Neutrophil (primary cell): ENCODE measurements around the gene SPON1.

Experiments used
- H3K27ac ChIP-seq: fragments of 200-600 bp; sonication (generic); 2 replicates; pipeline ENCODE4 v1.5.1; 2016; ENCODE audit warnings: mild to moderate bottlenecking, moderate library complexity
- H3K27me3 ChIP-seq: fragments of 200-600 bp; sonication (generic); 2 replicates; pipeline ENCODE4 v1.6.0; 2016; ENCODE audit warnings: mild to moderate bottlenecking
- H3K36me3 ChIP-seq: fragments of 200-600 bp; sonication (generic); 2 replicates; pipeline ENCODE4 v1.5.1; 2017
- H3K4me1 ChIP-seq, 2 experiments: fragments of 200-600 bp in 1 of 2; sonication (generic) in 1 of 2; 1 replicate in 1 of 2; 2 replicates in 1 of 2; pipeline versions ENCODE4 v1.5.1 to v1.6.1; 2013 to 2016; ENCODE audit warnings: low read depth in 1 of 2, low read length in 1 of 2, mild to moderate bottlenecking in 1 of 2, moderate library complexity in 1 of 2; ENCODE audit not compliant: control insufficient read depth in 1 of 2, insufficient read depth in 1 of 2
- H3K4me3 ChIP-seq, 2 experiments: fragments of 200-600 bp in 1 of 2; sonication (generic) in 1 of 2; 1 replicate in 1 of 2; 2 replicates in 1 of 2; pipeline ENCODE4 v1.5.1; 2013 to 2016; ENCODE audit warnings: low read depth in 1 of 2, low read length in 1 of 2, mild to moderate bottlenecking in 1 of 2, moderate library complexity in 1 of 2
- H3K9me3 ChIP-seq: fragments of 200-600 bp; sonication (generic); 2 replicates; pipeline ENCODE4 v1.5.1; 2016
- CTCF ChIP-seq: fragments of 200-600 bp; sonication (generic); IDR thresholded peaks from 2 replicates; pipeline ENCODE4 v1.5.1; 2016; ENCODE audit warnings: antibody characterized with exemption

SPON1 gene

GRCh38 chr11:14186046-14186775 is 223.7 kb downstream of the SPON1 start:
- no peaks in the 10 kb centered on the region for H3K9me3 ChIP-seq
- no peak overlapping the region for H3K4me3 ChIP-seq
- no peak overlapping the region for H3K27ac ChIP-seq
- TF ChIP-seq CTCF = no peak
- H3K36me3 ChIP-seq = no peaks in the 10 kb centered on the region
- no peaks in the 10 kb centered on the region for H3K4me1 ChIP-seq
- H3K27me3 ChIP-seq = no peaks in the 10 kb centered on the region

- Histone ChIP-seq H3K27me3 (no peaks in the 10 kb centered on the region), H3K36me3 (no peaks in the 10 kb centered on the region), H3K9me3 (no peaks in the 10 kb centered on the region), H3K4me1 (no peaks in the 10 kb centered on the region), H3K27ac (no peak overlapping the region), H3K4me3 (no peak overlapping the region)
- TF ChIP-seq CTCF = no peak
Observed at GRCh38 chr11:14189874-14190273, 227.4 kb downstream of the SPON1 start.

- Histone ChIP-seq H3K4me3 (no peak overlapping the region), H3K27ac (no peak overlapping the region), H3K4me1 (no peaks in the 10 kb centered on the region), H3K36me3 (no peaks in the 10 kb centered on the region), H3K27me3 (no peaks in the 10 kb centered on the region), H3K9me3 (no peaks in the 10 kb centered on the region)
- no peak for TF ChIP-seq CTCF
Observed at GRCh38 chr11:14190992-14191778, 228.7 kb downstream of the SPON1 start.

GRCh38 chr11:14193644-14194043 is 231.1 kb downstream of the SPON1 start:
- Histone ChIP-seq H3K4me1 (no peaks in the 10 kb centered on the region), H3K27me3 (no peaks in the 10 kb centered on the region), H3K9me3 (no peaks in the 10 kb centered on the region), H3K36me3 (no peaks in the 10 kb centered on the region), H3K27ac (no peak overlapping the region), H3K4me3 (no peak overlapping the region)
- no peak for TF ChIP-seq CTCF

- no peaks in the 10 kb centered on the region for H3K9me3 ChIP-seq
- no peaks in the 10 kb centered on the region for H3K36me3 ChIP-seq
- H3K4me1 ChIP-seq = no peaks in the 10 kb centered on the region
- H3K4me3 ChIP-seq = no peak overlapping the region
- no peaks in the 10 kb centered on the region for H3K27me3 ChIP-seq
- no peak overlapping the region for H3K27ac ChIP-seq
- no peak for TF ChIP-seq CTCF
Observed at GRCh38 chr11:14202251-14203196, 240.0 kb downstream of the SPON1 start.
